H1 (cell line): Measurements from ENCODE around the gene RPS25. TPM values are rescaled to one million over a fixed set of nuclear protein-coding genes. Genes with fewer than 3 reads are reported as not detected.

Experiments
- CTCF ChIA-PET: fragments of 300-600 bp; sonication (Branson Sonifier 250); formaldehyde crosslinking; loops from one replicate; lab custom pipeline; 2021; ENCODE audit not compliant: partially characterized antibody; lab: Charles Lee
- POLR2A ChIA-PET: fragments of 300-600 bp; sonication (Branson Sonifier 250); formaldehyde crosslinking; loops from one replicate; lab custom pipeline; 2021; ENCODE audit warnings: inconsistent platforms; ENCODE audit not compliant: partially characterized antibody; lab: Charles Lee
- DNase-seq, 2 experiments: peaks; one replicate each; pipeline versions ENCODE4 v3.0.0 to v3.0.0-alpha.2; 2010 to 2022; ENCODE audit warnings: low spot score in 2 of 2, low read depth in 1 of 2, mixed read lengths in 1 of 2
- FAIRE-seq: peaks from 2 replicates; lab custom pipeline; 2011; peaks lifted over from hg19 to GRCh38; lab: Jason Lieb, UNC
- H2AFZ ChIP-seq: 2 replicates; pipeline ENCODE4 v1.8.1; 2012; ENCODE audit warnings: low read length, inconsistent platforms
- H2AK5ac ChIP-seq: 2 replicates; pipeline ENCODE4 v1.6.1; 2013; ENCODE audit warnings: low read depth, low read length
- H2BK120ac ChIP-seq: replicated peaks from 2 replicates; pipeline ENCODE3; 2013; ENCODE audit warnings: low read depth, low read length, inconsistent platforms
- H2BK12ac ChIP-seq: 2 replicates; pipeline ENCODE4 v1.6.1; 2013; ENCODE audit warnings: low read depth, low read length
- H2BK15ac ChIP-seq: 2 replicates; pipeline ENCODE4 v1.6.1; 2013; ENCODE audit warnings: low read length
- H2BK20ac ChIP-seq: 2 replicates; pipeline ENCODE4 v1.6.1; 2013; ENCODE audit warnings: low read length
- H2BK5ac ChIP-seq: 2 replicates; pipeline ENCODE4 v1.6.1; 2013; ENCODE audit warnings: low read depth, low read length
- H3K14ac ChIP-seq: 2 replicates; pipeline ENCODE4 v1.6.1; 2013; ENCODE audit warnings: inconsistent platforms; ENCODE audit not compliant: insufficient read length
- H3K18ac ChIP-seq: 2 replicates; pipeline ENCODE4 v1.6.1; 2013; ENCODE audit warnings: low read length; ENCODE audit errors: extremely low read depth
- H3K23ac ChIP-seq: 2 replicates; pipeline ENCODE4 v1.6.1; 2013; ENCODE audit warnings: inconsistent platforms; ENCODE audit not compliant: insufficient read length
- H3K23me2 ChIP-seq: 2 replicates; pipeline ENCODE4 v1.6.1; 2013; ENCODE audit warnings: low read depth, low read length
- H3K27ac ChIP-seq: 2 replicates; pipeline ENCODE4 v1.6.1; 2011; ENCODE audit warnings: low read depth, low read length, inconsistent platforms
- H3K27me3 ChIP-seq, 4 experiments: replicated peaks in 1 of 4; 1 replicate in 1 of 4; 2 replicates in 3 of 4; pipeline versions ENCODE4 v1.6.1 to v1.8.1; 2011 to 2013; ENCODE audit warnings: low read length in 3 of 4, mild to moderate bottlenecking in 3 of 4, inconsistent platforms in 2 of 4, mixed read lengths in 2 of 4, moderate library complexity in 1 of 4; ENCODE audit not compliant: control insufficient read depth in 3 of 4, insufficient read depth in 3 of 4; ENCODE audit errors: extremely low read depth in 1 of 4
- H3K36me3 ChIP-seq, 4 experiments: 2 replicates each; pipeline versions ENCODE4 v1.6.1 to v1.8.1; 2011 to 2013; ENCODE audit warnings: mild to moderate bottlenecking in 4 of 4, low read length in 3 of 4, moderate library complexity in 2 of 4, control low read depth in 1 of 4, inconsistent platforms in 1 of 4; ENCODE audit not compliant: insufficient read depth in 4 of 4, control insufficient read depth in 2 of 4
- H3K4ac ChIP-seq: replicated peaks from 2 replicates; pipeline ENCODE3; 2013; ENCODE audit warnings: low read length, low read depth, mixed read lengths, inconsistent platforms; ENCODE audit not compliant: insufficient read length
- H3K4me1 ChIP-seq, 4 experiments: replicated peaks in 1 of 4; 1 replicate in 1 of 4; 2 replicates in 3 of 4; pipeline versions ENCODE4 v1.6.1 to v1.8.1; 2011 to 2013; ENCODE audit warnings: low read length in 3 of 4, inconsistent platforms in 2 of 4, mixed read lengths in 1 of 4; ENCODE audit not compliant: insufficient read depth in 4 of 4, control insufficient read depth in 3 of 4
- H3K4me2 ChIP-seq, 2 experiments: 2 replicates each; pipeline versions ENCODE4 v1.6.1 to v1.8.1; 2011 to 2013; ENCODE audit warnings: low read depth in 2 of 2, low read length in 2 of 2, control low read depth in 1 of 2, inconsistent platforms in 1 of 2, mild to moderate bottlenecking in 1 of 2; ENCODE audit not compliant: insufficient read depth in 1 of 2
- H3K4me3 ChIP-seq, 4 experiments: fragments of 200-600, 300-600 bp in 1 of 4; sonication (generic), shearing (Covaris generic), sonication (Bioruptor Twin) in 1 of 4; 2 replicates each; pipeline versions ENCODE4 v1.5.1 to v1.8.1; 2011 to 2016; ENCODE audit warnings: low read length in 4 of 4, low read depth in 3 of 4, control low read depth in 2 of 4, inconsistent platforms in 2 of 4, mild to moderate bottlenecking in 2 of 4, mixed read lengths in 1 of 4, moderate library complexity in 1 of 4; ENCODE audit not compliant: insufficient read depth in 2 of 4; ENCODE audit errors: extremely low read depth in 1 of 4
- H3K56ac ChIP-seq: replicated peaks from 2 replicates; pipeline ENCODE3; 2013; ENCODE audit warnings: low read depth, mild to moderate bottlenecking, mixed read lengths, low read length, inconsistent platforms; ENCODE audit not compliant: insufficient read length
- H3K79me1 ChIP-seq: 2 replicates; pipeline ENCODE4 v1.6.1; 2013; ENCODE audit warnings: low read depth, low read length, control low read depth
- H3K79me2 ChIP-seq, 2 experiments: 2 replicates each; pipeline versions ENCODE4 v1.6.1 to v1.8.1; 2012 to 2013; ENCODE audit warnings: low read length in 2 of 2, mild to moderate bottlenecking in 2 of 2, inconsistent platforms in 1 of 2; ENCODE audit not compliant: insufficient read depth in 2 of 2, control insufficient read depth in 1 of 2
- H3K9ac ChIP-seq, 4 experiments: replicated peaks in 1 of 4; 1 replicate in 1 of 4; 2 replicates in 3 of 4; pipeline versions ENCODE4 v1.6.1 to v1.8.1; 2011 to 2013; ENCODE audit warnings: low read depth in 3 of 4, low read length in 3 of 4, control low read depth in 2 of 4, mild to moderate bottlenecking in 2 of 4, moderate library complexity in 2 of 4, inconsistent platforms in 1 of 4; ENCODE audit errors: extremely low read depth in 1 of 4
- H3K9me3 ChIP-seq, 2 experiments: 2 replicates each; pipeline versions ENCODE4 v1.6.1 to v1.8.1; 2012 to 2013; ENCODE audit warnings: mild to moderate bottlenecking in 2 of 2, moderate library complexity in 2 of 2, control low read depth in 1 of 2, inconsistent platforms in 1 of 2, low read depth in 1 of 2, low read length in 1 of 2, mixed read lengths in 1 of 2; ENCODE audit not compliant: insufficient read depth in 2 of 2
- H4K20me1 ChIP-seq, 2 experiments: replicated peaks in 1 of 2; 2 replicates each; pipeline versions ENCODE3 to v1.8.1; 2011 to 2013; ENCODE audit warnings: inconsistent platforms in 2 of 2, low read length in 2 of 2, mild to moderate bottlenecking in 1 of 2; ENCODE audit not compliant: insufficient read depth in 2 of 2, control insufficient read depth in 1 of 2
- H4K5ac ChIP-seq: 2 replicates; pipeline ENCODE4 v1.6.1; 2013; ENCODE audit warnings: low read length, low read depth, mixed read lengths, inconsistent platforms; ENCODE audit not compliant: insufficient read length
- H4K8ac ChIP-seq: 2 replicates; pipeline ENCODE4 v1.8.0; 2013; ENCODE audit warnings: mild to moderate bottlenecking, moderate library complexity, low read length, inconsistent platforms; ENCODE audit not compliant: insufficient read depth; ENCODE audit errors: extremely low read depth
- H4K91ac ChIP-seq: replicated peaks from 2 replicates; pipeline ENCODE3; 2013; ENCODE audit warnings: low read length, mixed read lengths, inconsistent platforms; ENCODE audit not compliant: insufficient read length
- JUND ChIP-seq: IDR thresholded peaks from 2 replicates; pipeline ENCODE4 v1.6.1; 2011; ENCODE audit warnings: mild to moderate bottlenecking, improper control_type of control experiment, low read length
- MAFK ChIP-seq: IDR thresholded peaks from 2 replicates; pipeline ENCODE4 v1.6.1; 2012; ENCODE audit warnings: low read depth, mild to moderate bottlenecking, improper control_type of control experiment, low read length
- SAP30 ChIP-seq: fragments of 300-600 bp; sonication (generic); IDR thresholded peaks from 2 replicates; pipeline ENCODE4 v1.7.1; 2012; ENCODE audit warnings: low read length, moderate library complexity, mild to moderate bottlenecking, inconsistent platforms; ENCODE audit not compliant: insufficient read depth, insufficient replicate concordance
- SP2 ChIP-seq: IDR thresholded peaks from 2 replicates; pipeline ENCODE4 v1.6.1; 2012; ENCODE audit warnings: mild to moderate bottlenecking, low read length, inconsistent platforms
- YY1 ChIP-seq: IDR thresholded peaks from 2 replicates; pipeline ENCODE4 v1.6.1; 2011; ENCODE audit warnings: low read depth, mild to moderate bottlenecking, low read length
- WGBS, 2 experiments: shearing (Covaris generic) in 1 of 2; methylation state at CpG; one replicate each; pipeline versions ENCODE4 v1.1.6 to v1.1.7; 2013 to 2015; ENCODE audit warnings: low lambda C conversion rate in 2 of 2, mixed read lengths in 2 of 2, inconsistent platforms in 1 of 2, low coverage in 1 of 2, missing lambda C conversion rate in 1 of 2; ENCODE audit not compliant: insufficient replicate concordance in 2 of 2, insufficient coverage in 1 of 2, insufficient read length in 1 of 2; ENCODE audit errors: extremely low coverage in 1 of 2, missing lambda C conversion rate in 1 of 2; 5-methylcytosine and 5-hydroxymethylcytosine counted together
- polyA plus RNA-seq, 7 experiments: library from polyadenylated mRNA; depleted of rRNA in 3 of 7; stranded (reverse) in 5 of 7; unstranded in 2 of 7; fragments of >200 nt in 5 of 7; fragments of 200-250 nt in 2 of 7; gene quantifications; 1 replicate in 5 of 7; 2 replicates in 1 of 7; 4 replicates in 1 of 7; pipeline versions ENCODE4 v1.2.1 to v1.2.3, GENCODE V29; 2011 to 2013; ENCODE audit warnings: missing spikeins in 2 of 7, mixed read lengths in 2 of 7
- total RNA-seq: library from RNA; stranded (reverse); fragmentation: NEBNext Ultra II Directional; extraction: Animal tissue kit (Norgen Biotek cat#: 25700); gene quantifications from 2 replicates; pipeline ENCODE4 v1.2.1, GENCODE V29; 2021

RPS25 gene
- total and polyA plus RNA-seq, 2 of the 8 experiments (the other 6 are each of a cell fraction or from before 2014, with no cell fraction given): 1,525 to 1,643 TPM

DNA sequence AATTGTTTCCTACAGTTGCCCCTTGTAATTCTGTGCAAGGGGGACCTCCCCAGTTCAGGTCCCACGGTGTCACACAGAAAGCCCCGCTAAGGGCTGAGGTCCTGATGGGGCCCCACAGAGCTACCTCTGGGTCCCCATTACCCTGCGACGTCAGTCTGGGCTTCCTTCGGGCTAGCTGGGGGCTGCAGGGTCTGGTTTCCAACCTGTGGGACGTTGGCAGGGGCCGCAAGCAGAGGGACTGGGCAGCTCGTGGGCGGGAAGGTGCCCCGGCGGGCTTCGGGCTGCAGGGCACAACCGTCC lies 11.8 kb upstream of the RPS25 start:
- peaks cover 6 to 36% (median 14%) of the 10 kb centered on the region in 4 experiments for H3K36me3 ChIP-seq
- H3K4me2 ChIP-seq: peak overlapping the region; percentile 81 to 82
- DNase-seq: no peak
- no peaks in the 10 kb centered on the region for H3K27me3 ChIP-seq
- no peak overlapping the region for H3K23ac ChIP-seq
- H3K9ac ChIP-seq: peak overlapping the region; percentile 56 to 98 (median 92); a peak in 6 of 7 replicates
- ChIA-PET CTCF (interaction anchor here (0.9 to 3.1 kb wide), 7 partner anchors 9 to 53 kb away, joined by 3 to 12 read pairs (median 3); partner anchors contain the start of genes RPS25, TRAPPC4 and VPS11), POLR2A (interaction anchor here (0.9 to 9.7 kb wide), 10 partner anchors 12 to 239 kb away, joined by 3 to 224 read pairs (median 5); partner anchors contain the start of genes DDX6, DPAGT1, HYOU1 and RPS25)
- no peak overlapping the region for H3K4ac ChIP-seq
- H2BK5ac ChIP-seq: peak overlapping the region; percentile 98; the same call in 1 of the 2 replicates
- H3K79me2 ChIP-seq: peaks cover 0 to 19% of the 10 kb centered on the region in 2 experiments; a peak in 1 of 4 replicates
- H3K79me1 ChIP-seq: peaks cover 15% of the 10 kb centered on the region
- H3K56ac ChIP-seq: peak overlapping the region; percentile 93
- peak overlapping the region; percentile 47; the same call in 1 of the 2 replicates for H4K8ac ChIP-seq
- H3K14ac ChIP-seq: no peak overlapping the region
- no peak overlapping the region for H4K91ac ChIP-seq
- H3K27ac ChIP-seq: peak overlapping the region; percentile 89; the same call in 1 of the 2 replicates
- no peak overlapping the region for H2BK12ac ChIP-seq
- WGBS, 2 experiments: 4% methylated on average over 13 of the region's 13 CpGs; no CpG with 5 or more reads in 1 of the 2 experiments
- no peak overlapping the region for H2BK15ac ChIP-seq
- H3K4me1 ChIP-seq: peaks cover 6 to 13% (median 10%) of the 10 kb centered on the region in 4 experiments
- no peak overlapping the region for H2BK20ac ChIP-seq
- H4K20me1 ChIP-seq: peaks cover 3 to 13% of the 10 kb centered on the region in 2 experiments
- H3K23me2 ChIP-seq: peaks cover 7% of the 10 kb centered on the region; the same call in 1 of the 2 replicates
- H3K9me3 ChIP-seq: no peaks in the 10 kb centered on the region
- no peak overlapping the region for H2AFZ ChIP-seq
- H2AK5ac ChIP-seq: no peak overlapping the region
- FAIRE-seq: no peak
- no peak overlapping the region for H4K5ac ChIP-seq
- TF ChIP-seq JUND: no peak
- no peak for TF ChIP-seq SP2
- TF ChIP-seq MAFK: no peak
- no peak for TF ChIP-seq SAP30
- TF ChIP-seq YY1: no peak
- TF ChIP-seq, all 59 proteins: peak for 0
- no peak overlapping the region for H2BK120ac ChIP-seq
- H3K4me3 ChIP-seq: peak overlapping the region; percentile 64 to 84 (median 74)
- H3K18ac ChIP-seq: peak overlapping the region; percentile 91
